ENCODE measurements around the gene MEN1.

The MEN1 gene

DNA sequence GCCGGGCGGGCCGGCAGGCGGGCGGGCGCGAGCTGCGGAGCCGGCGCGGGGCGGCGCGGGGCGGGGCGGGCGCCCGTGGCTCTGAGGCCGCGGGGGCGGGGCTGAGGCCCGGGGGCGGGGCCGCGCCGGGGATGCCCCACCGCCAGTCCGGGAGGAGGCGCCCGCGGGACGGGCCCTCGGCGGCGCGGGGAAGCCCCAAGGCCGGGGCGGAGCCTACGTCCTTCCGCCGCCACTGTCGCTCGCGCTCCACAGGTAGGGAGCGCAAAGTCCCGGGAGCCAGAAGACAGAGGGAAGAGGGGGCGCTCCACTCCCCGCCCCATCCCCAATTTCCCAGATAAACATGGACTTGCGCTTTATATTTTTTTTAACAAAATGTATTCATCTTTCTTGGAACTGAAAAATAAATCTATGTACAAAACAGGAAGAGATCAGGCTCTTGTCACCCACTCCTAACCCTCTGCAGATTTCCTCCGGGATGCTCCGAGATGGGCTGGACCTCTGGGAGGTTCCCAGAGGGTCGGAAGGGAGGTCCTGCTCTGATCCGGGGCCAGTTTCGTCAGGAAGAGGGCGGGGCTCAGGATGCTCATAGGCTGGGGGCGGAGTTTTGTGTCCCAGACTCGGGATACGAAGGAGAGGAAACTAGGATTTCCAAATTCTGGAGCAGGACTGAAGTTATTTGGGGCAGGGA is 7.0 kb downstream of the MEN1 start, which contains the start of gene MAP4K2:
Gene MAP4K2, minus strand, starts transcription at position 57 of the 688 bp plus-strand sequence. CDS start 65 bp downstream, outside the sequence.
- peak in 46 of 51 donors; percentile 30 to 91 (median 68) for DNase-seq

DNA sequence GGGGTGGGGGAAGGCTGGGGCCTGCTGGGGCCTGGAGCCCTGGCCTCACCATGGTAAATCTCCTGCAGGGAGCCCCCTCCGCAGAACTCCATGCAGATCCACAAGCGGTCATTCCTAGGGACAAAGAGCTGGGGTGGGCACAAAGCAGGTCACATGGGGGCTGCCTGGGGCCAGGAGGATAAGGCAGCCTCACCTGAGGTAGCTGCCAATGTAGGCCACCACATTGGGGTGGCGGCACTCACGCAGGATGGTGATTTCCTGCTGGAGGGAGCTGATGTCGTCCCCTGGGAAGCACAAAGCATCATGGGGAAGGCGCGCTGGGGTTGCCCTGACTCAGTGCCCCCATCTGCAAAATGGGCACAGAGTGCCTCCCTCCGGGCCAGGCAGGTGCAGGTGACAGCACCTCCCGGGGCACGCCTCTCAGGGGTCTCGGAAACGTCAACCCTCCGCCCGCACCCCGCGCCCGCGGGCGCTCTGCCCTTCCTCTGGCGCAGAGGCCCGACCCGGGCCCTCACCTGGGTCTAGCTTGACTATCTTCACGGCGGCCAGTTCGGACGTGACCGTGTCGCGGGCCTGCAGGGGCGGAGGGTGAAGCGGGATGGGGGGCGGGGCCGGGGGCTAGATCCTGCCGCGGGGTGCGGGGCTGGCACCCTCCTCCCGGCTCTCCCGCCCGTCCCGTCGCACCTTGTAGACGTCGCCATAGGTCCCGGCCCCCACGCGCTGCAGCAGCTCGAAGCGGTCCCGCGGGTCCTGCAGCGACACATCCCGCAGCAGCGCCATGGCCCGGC is 7.8 kb downstream of the MEN1 start:
- peak in 4 of 51 donors; percentile 20 to 74 (median 52) for DNase-seq

DNA sequence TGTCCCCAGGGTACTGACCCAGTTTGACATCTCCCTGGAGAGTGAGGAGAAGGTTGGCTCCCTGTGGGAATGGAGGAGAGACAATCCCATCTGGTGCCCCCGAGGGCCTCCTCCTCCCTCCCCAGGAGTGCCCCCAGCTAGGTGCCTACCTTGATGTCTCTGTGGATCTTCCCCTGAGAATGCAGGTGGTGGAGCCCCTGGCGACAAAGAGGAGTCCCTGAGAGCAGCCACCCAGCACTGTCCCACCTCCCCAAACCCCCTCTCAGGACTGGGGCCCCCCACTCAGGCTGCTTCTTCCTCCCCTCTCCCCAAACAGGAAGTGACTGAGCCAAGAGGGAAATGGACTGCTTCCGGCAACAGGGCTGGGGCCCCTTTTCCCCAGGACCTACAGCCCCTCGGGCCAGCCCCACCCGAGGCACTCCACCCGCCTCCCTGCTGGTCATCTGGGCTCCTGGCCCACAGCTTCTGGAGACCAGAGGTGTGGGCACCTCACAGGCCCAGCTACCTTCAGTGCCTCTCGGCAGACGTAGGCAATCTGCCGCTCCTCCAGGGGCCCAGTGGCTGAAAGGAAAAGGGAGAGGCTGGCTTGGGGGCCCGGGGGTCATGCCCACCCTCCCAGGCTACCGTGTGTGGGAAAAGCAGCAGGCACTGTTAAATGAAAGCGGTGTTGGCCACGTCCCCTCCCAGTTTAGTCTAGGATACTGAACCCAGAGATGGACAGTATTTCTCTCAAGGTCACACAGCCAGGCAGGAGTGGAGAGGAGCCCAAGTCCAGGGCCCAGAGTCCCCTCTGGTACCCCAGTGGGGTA is 8.6 kb downstream of the MEN1 start:
- DNase-seq, result no peak

DNA sequence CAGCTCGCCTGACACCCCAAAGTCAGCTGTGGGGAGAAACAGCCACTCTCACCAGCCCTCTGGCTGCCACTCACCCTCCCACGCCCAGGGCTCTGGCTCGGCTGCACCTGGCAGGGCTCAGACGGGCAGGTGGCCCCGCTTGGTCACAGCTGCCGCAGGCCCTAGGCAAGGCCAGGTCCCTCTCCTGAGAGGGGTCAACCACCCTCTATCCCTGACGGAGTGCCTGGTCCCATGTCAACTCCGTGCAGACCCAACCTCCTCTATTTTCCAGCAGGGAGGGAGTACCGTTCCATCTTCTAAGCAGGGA is 9.2 kb downstream of the MEN1 start:
- no peak for DNase-seq

DNA sequence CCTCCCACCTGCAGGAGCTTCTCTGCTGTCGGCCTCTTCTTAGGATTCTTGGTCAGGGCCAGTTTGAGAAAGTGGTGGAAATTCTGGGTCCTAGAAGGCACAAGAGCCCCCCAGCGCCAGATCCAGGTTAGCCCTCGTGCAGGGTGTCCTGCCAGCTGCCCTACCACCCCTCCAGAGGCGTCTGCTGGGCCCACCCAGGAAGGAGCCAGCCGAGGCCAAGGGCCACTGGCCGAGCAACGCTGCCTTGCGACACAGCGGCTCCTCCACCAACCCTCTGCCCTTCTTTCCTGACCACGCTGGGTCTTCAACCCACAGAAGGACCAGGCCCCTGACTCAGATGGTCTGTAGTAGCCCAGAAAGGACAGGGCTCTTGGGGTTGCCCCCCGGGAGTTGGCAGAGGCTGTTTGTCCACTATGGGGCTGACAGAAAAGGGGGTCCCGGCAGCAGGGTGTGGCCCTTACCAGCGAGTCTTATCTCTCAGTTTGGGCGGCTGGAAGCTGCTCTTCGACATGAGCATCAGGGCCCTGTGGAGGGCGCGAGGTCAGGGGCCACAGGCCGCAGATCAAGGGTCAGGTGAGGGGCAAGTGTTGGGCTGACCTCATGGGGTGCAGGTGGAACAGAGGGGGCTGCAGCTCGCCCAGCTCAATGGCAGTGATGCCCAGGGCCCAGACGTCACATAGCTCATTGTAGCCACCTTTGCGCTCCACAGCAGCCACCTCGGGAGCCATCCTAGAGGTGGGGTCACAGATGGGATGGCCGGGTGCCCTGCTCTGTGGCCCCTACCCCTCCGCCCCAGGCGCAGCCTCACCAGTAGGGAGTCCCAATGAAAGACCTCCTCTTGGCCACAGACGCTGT is 9.8 kb downstream of the MEN1 start:
- DNase-seq, result no peak

DNA sequence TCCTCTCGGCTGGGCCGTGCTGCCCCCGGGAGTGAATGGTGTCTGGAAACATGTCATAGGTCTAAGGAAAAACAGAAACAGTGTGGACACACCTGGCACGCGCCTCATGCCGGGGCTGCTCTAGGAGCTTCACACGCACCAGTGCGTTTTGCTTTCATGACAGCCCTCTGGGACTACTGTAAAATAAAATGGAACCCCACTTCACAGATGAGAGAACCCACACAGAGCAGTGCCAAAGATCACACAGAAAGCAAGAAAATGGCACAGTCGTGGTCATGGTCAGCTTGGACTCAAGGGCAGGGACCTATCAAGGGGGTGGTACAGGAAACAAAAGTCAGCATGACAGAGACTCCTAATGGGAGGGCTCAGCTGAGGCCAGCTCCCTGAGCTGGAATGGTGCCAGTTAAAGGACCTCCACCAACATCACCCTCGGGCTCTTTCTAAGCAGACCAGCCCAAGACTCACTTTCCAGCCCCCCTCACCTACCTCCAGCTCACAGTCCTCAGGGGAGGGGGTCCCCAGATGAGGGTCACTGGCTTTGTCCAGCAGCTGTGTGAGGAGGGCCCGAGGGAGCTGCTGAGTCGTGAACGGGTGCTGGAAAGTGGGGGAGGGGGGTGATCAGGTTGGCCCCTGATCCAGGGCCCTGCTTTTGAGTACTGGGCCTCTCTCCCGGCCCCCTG is 10.6 kb downstream of the MEN1 start:
- no peak for DNase-seq

DNA sequence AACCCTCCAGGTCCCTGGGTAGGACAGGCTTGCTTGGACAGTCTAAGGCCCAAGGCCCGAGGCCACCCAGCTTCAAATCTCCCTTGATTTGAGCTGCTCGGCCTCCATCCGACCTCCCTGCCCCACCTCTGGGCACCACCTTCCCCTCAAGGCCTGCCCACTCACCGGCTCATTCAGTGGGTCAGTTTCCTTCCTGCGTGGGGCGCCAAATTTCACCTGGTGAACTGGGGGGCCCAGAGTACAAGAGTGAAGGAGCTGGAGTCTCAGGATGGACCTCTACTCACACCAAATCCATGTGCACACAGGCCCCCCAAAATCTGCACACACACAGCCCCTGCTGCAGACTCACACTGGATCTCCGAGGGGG is 11.1 kb downstream of the MEN1 start:
- no peak for DNase-seq

DNA sequence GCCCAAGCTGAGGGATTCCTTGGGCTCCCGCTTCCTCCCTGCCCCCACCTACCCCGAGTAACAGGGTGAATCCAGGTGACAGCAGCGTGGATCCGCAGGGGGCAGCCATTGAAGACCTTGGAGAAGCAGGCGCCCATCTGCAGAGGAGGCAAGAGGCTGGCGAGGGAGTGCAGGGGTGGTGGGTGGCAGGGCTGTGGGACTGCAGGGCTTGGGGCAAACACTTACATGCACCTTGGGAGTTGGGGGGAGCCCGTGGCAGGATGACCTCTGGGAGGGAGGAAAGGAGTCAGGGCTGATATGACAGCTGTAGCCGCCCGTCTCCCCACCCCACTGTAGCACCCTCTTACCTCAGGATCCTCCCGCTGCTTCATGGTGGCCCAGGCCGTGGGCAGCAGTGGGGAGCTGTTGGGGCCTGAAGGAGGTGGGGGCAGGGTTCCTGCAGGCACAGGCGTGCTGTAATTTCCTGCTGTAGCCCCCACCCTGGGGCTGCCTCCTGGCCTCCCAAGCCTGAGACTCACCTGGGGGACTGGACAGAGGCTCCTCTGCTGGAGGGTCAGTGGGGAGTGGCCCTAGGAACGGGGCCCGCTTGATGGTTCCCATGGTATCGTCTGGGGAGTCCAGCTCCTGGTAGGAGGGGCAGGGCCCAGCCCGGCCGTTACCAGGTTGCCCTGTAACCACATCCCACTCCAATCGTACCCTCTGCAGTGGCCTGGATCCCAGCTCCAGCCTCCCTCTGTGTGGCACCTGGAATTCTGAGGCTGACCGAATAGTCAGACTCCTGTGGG is 13.4 kb downstream of the MEN1 start:
- DNase-seq, result no peak

DNA sequence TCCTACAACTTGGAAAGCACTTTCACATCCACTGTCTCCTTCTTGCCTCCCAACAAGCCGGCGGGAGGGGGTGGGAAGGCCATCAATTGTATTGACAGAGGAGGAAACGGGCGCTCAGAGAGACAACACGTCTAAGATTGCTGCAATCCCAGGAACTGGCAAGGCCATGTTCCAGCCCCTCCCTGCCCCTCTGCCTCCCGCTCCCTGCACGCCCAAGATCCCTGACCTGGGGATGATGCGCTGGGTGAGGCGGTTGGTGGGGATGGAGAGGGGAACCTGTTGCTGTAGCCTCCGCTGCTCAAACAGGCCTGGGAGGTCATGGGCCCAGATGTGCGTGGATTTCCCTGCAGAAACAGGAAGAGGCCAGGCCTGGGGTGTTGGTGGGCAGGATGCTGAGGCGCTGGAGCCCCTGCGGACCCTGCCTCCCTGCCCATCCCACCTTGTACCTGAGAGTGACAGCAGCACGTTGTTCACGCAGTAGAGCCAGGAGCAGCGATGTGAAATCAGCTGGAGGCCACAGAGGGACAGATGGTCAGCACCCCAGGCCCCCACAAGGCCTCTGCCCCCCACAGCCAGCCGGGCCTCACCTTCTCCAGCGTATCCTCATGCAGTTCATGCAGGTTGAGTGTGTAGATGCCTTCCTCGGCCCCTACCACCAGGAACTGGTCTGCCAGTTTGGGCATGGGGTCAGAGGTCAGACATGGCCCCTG is 14.1 kb downstream of the MEN1 start:
- no peak for DNase-seq

DNA sequence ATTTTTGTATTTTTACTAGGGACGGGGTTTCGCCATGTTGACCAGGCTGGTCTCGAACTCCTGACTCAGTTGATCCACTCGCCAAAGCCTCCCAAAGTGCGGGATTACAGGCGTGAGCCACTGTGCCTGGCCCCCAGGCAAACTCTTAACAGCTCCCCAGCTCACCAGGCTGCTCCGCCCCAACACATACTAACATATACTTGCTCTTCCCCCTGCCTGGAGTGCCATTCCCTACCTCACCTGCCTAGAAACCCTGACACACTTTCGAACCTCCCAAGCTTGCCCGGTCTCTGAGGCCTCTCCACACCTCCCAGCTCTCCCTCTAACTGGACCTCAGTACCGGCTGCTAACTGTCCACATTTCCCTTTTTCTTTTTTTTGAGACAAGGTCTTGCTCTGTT is 15.8 kb downstream of the MEN1 start:
- no peak for DNase-seq

DNA sequence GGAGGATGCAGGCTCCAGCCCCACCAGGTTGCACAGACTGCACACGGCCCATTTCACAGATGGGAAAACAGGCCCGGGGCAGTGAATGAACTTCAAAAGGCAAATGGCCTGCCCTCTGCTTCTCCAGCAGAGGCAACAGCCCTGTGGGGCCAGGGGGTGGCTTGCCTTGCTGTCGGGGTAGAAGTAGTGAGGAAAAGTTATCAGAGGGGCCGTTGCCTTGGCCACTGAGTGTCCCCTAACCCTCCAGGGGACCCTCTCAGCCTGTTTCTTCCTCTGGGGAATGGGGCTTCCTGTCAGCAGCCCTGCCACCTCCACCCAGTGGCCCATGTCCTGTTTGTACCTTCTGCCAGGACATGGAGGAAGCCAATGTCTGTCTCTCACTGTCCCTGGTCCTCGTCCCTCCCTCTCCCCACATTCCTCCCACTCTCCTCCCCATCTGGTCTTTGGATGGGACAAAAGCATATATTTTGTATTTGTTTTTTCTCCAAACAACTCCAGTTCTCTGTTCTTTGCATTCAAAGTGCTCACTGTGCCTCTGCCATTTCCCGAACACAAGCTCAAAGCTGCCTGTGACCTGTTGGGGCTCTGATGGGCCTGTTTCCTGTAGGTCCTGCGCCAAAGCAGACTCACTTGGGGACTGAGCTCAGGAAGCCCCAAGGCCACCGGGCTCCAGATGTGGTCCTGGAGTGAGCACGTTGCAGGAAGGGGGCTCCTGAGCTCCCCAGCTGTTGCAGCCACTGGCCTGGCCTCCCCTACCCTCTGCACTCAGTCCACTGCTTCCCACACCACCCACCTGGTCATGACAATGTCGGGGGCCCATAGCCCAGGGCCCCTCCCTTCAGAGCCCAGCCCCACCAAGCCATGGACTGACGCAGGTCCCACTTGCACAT is 16.8 kb downstream of the MEN1 start:
- DNase-seq, result no peak

DNA sequence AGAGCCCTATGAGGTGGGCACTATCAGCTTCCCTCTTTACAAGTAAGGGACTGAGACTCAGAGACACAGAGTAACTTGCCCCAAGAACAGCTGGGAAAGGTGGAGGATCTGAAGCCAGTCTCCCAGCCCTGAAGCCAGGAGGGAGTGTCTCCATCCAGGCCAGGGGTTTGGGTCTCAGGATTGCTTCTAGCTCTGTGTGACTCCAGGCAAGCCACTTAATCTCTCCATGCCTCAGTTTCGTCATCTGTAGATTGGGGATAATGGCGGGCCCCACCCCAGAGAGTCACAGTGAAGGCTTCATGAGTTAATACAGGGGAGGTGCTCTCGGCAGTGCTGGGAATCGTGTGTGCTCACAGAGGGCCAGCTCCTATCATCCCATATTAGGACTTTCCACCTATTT is 17.9 kb downstream of the MEN1 start:
- no peak for DNase-seq

DNA sequence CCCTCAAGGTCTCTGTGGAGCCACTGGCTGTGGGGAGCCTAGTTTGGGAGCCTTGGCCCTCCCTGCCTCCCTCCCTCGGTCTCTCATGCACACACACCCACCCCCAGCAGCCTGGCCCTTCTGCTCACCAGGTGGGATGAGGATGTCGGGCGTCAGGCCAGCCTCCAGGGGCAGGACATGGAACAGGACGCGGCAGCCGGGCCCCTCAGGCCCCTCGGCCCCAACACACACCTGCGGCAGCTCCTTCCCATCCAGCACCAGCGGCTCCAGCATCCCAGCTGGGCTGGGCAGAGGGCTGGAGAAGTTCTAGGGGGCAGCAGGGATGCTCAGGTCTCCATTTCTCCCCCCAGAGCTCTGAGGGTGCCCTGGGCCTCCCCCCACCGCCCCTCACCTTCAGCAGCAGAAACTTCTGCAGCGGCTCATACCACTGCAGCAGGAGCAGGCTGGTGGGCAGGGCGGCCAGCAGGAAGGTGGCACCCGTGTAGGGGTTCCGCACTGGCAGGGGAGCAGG is 18.5 kb downstream of the MEN1 start:
- no peak for DNase-seq

DNA sequence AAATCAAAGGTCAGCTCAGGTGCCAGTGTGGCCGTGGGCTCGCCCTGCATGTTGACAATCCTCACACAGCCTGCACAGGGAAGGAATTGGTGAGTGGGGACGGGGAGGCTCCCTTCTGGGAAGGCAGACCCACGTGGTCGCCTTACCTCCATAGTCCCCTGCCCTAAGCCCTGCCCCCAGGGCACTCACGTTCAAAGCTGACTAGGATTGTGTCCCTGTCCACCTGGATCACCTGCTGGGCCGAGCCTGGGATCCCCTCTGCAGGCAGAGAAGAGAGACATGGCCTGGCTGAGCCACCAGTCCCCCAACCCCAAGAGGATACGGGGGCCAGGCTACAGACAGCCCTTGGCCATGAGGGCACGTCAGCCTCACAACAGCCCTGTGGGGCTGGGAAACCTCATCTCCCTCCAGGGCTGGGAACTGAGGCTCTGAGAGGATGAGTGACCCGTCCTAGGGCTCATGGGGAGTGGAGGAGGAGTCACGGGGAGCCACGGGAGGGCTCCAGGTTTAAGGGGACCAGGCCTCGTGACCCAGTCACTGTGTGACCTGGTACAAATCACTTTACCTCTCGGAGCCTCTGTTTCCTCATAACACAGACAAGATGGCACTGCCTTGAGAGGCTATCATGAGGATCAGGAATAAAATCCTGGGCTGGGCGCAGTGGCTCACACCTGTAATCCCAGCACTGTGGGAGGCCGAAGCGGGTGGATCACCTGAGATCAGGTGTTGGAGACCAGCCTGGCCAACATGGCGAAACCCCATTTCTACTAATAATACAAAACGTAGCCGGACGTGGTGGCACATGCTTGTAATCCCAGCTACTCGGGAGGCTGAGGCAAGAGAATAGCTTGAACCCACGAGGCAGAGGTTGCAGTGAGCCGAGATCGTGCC is 19.9 kb downstream of the MEN1 start:
- DNase-seq, result no peak

DNA sequence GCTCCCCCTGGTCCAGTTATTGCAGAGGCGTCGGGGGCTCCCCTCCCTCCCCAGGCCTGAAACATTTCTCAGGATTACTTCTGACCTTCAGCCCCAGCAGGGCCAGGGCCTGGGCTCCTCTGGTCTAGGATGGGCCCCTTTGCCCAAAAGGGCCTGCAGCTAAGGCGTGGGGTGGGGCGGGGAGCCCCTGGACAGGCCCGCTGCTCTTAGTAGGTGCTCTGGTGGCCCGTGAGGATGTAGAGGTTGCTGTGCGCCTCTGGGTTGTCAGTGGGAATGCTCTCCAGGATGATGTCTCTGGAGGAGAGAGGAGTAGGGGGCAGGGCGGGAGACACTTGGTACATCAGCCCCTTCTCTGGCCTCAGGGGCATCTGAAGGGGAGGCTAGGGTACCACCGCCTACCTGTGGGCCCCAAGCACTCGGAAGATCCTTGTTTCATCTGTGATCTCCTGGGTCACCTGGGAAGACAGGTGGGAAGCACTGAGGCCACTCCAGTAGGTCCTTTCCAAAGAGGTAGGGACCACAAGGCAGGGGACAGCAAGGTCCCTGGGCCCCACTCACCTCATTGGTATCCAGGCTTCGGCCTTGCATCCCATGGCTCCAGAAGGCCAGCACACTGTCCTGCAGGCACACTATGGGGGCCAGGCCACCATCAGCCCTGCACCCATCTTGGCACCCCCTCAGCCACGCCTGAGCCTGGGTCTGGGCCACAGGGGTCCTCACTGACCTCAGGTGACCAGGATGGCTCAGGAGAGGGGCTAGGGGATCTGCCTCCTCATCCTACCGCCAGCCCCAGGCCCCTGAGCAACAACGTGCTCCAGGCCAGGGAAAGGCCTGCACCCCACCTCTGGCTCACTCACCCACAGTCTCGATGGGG is 20.8 kb downstream of the MEN1 start:
- DNase-seq, result no peak

Measured in hypothalamus (tissue), 51 donors.